Endometrial microvascular endothelial cells (primary cell): ENCODE measurements around the gene SYNJ2BP. TPM values are rescaled to one million over a fixed set of nuclear protein-coding genes. Genes with fewer than 3 reads are reported as not detected.
"Not testable (repeated sequence)": the region's sequence is repeated elsewhere in the genome, so short reads cannot be mapped to it uniquely, and the experiment has no call there.

ENCODE experiments used
- in situ Hi-C: cut with HindIII; loops from 2 replicates; pipeline ENCODE4 v1.10.0; 2017; ENCODE audit warnings: low sequenced_read_pairs, low pct_unique_long_range_greater_than_20kb; ENCODE audit errors: inconsistent ontology term
- total RNA-seq: library from RNA; depleted of rRNA; stranded (reverse); fragments of >200 nt; gene quantifications from one replicate; pipeline ENCODE4 v1.2.3, GENCODE V29; 2015; ENCODE audit errors: inconsistent ontology term

Gene SYNJ2BP, protein sequence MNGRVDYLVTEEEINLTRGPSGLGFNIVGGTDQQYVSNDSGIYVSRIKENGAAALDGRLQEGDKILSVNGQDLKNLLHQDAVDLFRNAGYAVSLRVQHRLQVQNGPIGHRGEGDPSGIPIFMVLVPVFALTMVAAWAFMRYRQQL
- 9.7 TPM for total RNA-seq

DNA sequence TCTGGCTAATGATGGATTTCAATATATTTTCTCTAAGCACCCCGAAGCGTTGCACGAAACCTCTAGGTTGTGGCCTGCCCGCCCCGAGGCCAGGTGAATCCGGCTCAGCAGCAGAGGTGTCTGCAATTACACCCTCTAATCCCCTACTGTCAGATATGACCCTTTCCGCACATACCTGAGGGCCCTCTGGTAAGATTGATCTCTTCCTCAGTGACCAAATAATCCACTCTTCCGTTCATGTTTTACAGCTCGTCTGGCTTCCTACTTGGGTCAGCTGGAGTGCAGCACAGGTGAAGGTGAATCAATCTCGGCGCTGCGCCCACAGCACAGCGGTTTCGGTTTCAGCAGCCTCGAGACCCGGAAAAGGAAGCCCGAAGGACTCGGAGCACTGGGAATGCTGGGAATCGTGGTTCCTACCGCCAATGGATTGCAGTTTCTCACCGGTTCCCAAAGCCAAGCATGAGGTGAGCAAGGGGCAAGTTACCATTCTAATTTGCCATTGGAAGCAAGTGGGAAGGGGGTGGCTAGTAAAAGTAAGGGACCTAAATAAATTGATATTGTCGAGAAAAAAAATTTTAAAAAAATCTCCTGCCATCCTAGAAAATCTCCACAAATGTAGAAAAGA, at the start of gene SYNJ2BP:
Gene SYNJ2BP, minus strand, starts transcription at position 366 of the 625 bp plus-strand sequence. Its CDS starts 127 bp downstream, at position 239.
- in situ Hi-C loops: no loop called here

DNA sequence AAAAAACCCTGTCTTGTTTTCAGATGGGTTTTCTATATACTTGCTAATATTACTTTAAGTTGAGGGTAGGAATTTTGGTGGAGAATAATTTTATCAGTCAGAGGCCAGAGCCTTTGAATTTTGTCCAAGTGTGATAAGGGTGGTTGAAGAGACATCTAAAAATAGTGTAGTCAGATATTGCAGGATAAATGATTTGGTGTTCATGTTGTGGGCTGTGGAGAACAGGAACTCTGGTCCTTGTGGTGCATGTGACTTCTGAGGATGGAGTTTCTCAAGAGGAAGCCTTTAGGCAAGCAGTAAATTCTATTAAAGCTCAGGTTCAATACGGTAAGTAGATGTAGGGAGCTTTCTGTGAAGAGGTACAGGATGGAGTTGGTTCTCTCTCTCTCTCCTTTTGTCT, 37.8 kb upstream of the SYNJ2BP start:
- in situ Hi-C loops: no loop called here

GRCh38 chr14:70451874-70452273, 35.0 kb upstream of the SYNJ2BP start, which contains the start of gene ADAM21:
Gene ADAM21 (plus strand): TSS chr14:70452174. CDS start chr14:70457500, 5,326 bp downstream.
- in situ Hi-C loops: no loop called here

GRCh38 chr14:70448633-70449340, 31.9 kb upstream of the SYNJ2BP start:
- in situ Hi-C loops: no loop called here

GRCh38 chr14:70442750-70443149, 25.9 kb upstream of the SYNJ2BP start:
- in situ Hi-C loops: no loop called here

DNA sequence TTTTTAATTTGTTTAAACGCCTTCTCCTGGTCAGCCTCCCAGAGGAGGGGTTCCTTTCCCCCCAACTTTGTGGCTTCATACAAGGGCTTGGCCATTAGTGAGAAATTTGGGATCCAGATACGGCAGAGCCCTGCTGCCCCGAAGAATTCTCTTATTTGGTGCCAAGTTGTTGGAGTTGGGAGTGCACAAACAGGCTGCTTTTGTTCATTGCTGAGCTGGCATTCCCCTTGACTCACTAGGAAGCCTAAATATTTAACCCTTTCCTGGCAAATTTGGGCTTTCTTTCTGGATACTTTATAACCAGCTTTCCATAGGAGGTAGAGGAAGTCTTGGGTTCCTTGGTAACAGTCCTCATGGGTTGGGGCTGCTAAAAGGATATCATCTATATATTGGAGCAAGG, 24.8 kb upstream of the SYNJ2BP start:
- in situ Hi-C loops: no loop called here

DNA sequence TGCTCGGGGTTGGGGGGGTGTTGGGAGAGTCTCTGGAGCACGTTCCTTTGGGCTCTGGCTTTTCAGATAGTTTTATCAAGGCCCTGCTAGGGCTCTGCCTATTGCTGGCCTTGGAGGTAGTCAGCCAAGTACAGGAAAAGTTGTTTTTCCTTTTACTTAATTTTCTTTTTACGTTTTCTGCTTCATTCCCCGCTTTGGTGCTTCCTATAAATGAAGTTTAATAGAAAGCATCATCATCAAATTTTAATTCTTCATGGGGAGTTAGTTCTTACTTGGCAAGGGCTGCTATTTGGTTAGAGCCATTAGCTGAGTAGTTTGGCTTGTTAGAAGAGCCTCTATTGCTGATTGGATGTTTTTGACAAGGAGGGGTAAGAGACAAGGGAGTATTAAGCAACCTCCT, 20.0 kb upstream of the SYNJ2BP start:
- in situ Hi-C loops: no loop called here

GRCh38 chr14:70426555-70426954, 9.7 kb upstream of the SYNJ2BP start:
- in situ Hi-C loops: not testable (repeated sequence)

DNA sequence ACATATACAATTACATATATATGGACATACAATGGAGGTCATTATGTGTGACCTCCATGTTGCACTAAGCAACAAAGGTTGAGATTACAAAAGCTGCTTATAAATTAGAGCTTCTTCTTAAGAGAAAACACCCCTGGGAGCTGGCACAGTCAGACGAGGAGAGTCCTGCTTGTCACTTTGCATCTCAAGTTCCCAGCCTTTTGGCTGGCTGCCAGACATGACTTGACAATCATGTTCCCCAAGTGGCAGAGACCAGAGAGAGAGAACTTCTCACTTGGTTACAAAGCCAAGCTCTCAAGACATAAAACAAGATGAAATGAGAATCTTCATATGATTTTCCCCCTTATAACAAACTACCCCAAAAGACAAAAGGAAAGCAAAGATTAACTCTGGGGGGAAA, 8.5 kb upstream of the SYNJ2BP start:
- in situ Hi-C loops: no loop called here

DNA sequence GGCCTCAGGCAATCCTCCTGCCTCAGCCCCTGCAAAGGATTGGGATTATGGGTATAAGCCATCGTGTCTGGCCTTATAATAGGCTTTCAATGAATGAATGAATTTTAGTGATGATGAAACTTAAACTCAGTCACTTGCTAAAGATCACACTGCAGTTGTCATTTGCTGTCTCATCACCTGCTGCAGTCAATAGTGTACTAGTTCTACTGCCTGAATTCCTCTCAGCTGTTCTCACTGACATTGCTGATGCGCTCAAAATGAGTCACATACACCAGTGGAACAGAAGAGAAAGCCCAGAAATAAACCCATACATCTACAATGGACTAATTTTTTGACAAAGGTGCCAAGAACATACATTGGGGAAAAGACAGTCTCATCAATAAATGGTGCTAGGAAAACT, 5.6 kb upstream of the SYNJ2BP start:
- in situ Hi-C loops: no loop called here

- in situ Hi-C loops: not testable (repeated sequence)
Measured at GRCh38 chr14:70419270-70419931, 2.5 kb upstream of the SYNJ2BP start.

DNA sequence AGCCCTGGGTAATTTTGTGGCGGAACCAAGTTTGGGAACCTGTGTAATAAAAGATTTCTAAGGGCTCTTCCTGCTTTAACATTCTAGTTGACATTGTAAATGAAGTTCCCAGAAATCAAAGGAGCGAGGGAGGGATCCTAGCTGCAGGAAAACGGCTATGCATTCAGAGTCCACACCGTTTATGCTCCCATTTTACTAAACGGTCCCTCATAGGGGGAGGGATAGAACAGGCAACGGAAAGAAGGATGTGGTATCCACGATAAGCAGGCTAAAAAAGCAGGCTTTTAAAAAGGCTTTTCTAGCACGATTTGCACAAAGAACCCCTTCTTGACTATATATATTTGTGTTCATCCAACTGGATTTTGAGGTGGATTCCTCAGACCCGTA, 559 bp downstream of the SYNJ2BP start:
- in situ Hi-C loops: no loop called here

- in situ Hi-C loops: no loop called here
Measured at GRCh38 chr14:70415788-70416187, 1.1 kb downstream of the SYNJ2BP start.

GRCh38 chr14:70407621-70408020, 9.3 kb downstream of the SYNJ2BP start:
- in situ Hi-C loops: no loop called here

DNA sequence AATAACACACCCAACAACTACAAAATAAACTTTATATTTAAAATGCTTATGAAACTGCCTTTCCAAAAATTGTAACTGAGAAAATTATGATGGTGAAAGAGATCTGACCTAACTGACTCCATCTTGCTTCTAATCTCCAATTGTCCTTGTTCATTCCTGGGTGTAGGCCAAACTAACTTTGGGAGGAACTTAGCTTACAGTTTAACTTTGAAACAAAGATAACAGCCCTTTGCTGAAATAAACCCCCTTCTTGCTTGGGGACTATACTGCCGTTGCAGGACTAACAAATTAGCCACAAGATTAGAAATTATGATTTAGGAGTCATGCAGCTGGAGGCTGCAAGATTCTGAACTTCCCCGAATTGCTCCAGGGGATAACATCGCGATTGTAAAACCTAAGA, 10.7 kb downstream of the SYNJ2BP start:
- in situ Hi-C loops: not testable (repeated sequence)

GRCh38 chr14:70403335-70403734, 13.6 kb downstream of the SYNJ2BP start:
- in situ Hi-C loops: not testable (repeated sequence)

DNA sequence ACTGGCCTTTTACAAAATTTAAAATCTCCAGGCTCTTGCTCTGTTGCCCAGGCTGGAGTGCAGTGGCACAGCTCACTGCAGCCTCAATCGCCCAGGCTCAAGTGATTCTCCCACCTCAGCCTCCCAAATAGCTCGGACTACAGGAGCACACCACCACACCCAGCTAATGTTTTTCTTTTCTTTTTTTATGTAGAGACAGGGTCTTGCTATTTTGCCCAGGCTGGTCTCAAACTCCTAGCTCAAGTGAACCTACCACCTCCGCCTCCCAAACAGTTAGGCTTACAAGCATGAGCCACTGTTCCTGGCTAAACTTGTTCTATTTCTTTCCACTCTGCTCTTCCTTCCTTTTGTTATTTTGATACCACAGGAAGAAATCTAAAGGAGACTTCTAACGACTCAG, 15.2 kb downstream of the SYNJ2BP start:
- in situ Hi-C loops: no loop called here

DNA sequence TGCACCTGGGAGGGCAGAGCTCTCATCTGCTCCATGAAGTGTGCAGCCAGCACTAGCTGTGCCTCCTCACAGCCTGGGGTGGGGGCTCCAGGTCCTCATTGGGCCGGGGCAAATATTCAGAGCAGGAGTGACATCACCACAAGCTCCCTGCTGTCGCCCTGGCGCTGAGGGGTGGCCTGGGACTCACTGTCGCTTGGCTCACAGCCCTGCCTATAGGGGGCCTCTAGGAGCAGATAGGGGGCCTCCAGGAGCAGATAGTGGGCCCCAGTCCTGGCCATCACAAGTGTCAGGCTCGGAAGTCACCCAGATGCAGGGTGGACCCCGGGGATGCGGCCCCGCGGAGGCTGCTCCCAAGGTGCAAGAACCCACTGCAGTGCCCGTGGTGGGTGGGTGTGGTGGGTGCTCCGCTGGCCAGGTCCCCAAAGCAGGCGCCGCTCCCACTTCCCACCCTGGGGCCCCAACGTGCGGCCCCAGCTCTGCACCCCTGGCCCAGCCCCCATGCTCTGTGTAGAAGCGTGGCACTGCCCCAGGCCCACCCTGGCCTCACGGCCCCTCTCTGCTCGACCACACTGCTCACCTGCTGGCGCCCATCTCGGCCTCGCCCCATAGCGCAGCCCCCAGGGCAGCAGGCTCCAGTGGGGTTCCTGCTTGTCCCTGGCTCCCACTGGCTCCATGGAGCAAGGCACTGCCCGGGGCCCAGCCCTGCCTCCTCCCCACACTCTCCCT, 18.0 kb downstream of the SYNJ2BP start:
- in situ Hi-C loops: no loop called here

DNA sequence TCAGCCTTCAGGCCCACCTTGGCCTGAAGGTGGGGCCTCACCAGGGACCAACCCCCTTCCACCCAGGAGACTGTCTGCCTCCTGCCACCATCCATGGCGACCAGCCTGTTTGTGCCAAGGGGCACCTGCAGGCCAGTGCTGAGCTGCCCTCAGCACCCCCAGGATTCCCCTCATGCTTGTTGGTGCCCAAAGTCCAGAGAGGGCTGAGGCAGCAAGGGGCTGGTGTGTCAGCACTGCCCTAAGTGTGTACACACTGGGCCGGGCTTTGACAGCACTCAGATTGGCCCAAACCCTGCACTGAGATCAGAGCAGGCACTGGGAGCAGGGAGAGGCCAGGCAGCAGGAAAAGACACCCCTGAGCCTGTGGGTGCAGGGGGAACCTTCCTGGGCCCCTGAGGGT, 18.6 kb downstream of the SYNJ2BP start:
- in situ Hi-C loops: no loop called here
